CD4-positive, alpha-beta T cell (primary cell): ENCODE measurements around the gene ZNF768. TPM values are rescaled to one million over a fixed set of nuclear protein-coding genes. Genes with fewer than 3 reads are reported as not detected.
A peak's percentile ranks its signal among the peaks of the same experiment; 100 is the strongest.

Experiments used
- ATAC-seq: fragments of 200-7000 bp; cut with Tn5 transposase; one replicate; pipeline ENCODE4 v1.10.0; 2022; ENCODE audit warnings: mild to moderate bottlenecking; ENCODE audit not compliant: poor library complexity
- CTCF ChIA-PET: fragments of 350-600 bp; sonication (Branson Sonifier 250); formaldehyde crosslinking; loops from one replicate; lab custom pipeline; 2021; ENCODE audit warnings: antibody characterized with exemption, inconsistent platforms; lab: Charles Lee
- POLR2A ChIA-PET: fragments of 350-600 bp; sonication (Branson Sonifier 250); formaldehyde crosslinking; loops from one replicate; lab custom pipeline; 2021; ENCODE audit warnings: antibody characterized with exemption, inconsistent platforms; lab: Charles Lee
- DNase-seq, 14 experiments: peaks; one replicate each; pipeline ENCODE4 v3.0.0-alpha.2; 2013 to 2020; ENCODE audit warnings: mixed read lengths in 2 of 14
- H3K27ac ChIP-seq, 2 donors: one replicate each; pipeline versions ENCODE4 v1.5.1 to v1.7.0; 2013; ENCODE audit warnings: low read length in 2 of 2, low read depth in 1 of 2, mild to moderate bottlenecking in 1 of 2
- H3K27me3 ChIP-seq, 2 experiments: 1 replicate in 1 of 2; 2 replicates in 1 of 2; pipeline versions ENCODE4 v1.6.1 to v1.7.0; 2013; ENCODE audit warnings: low read length in 2 of 2, control low read depth in 1 of 2, mild to moderate bottlenecking in 1 of 2, moderate library complexity in 1 of 2; ENCODE audit not compliant: insufficient read depth in 2 of 2, control insufficient read depth in 1 of 2
- H3K36me3 ChIP-seq: one replicate; pipeline ENCODE4 v1.6.1; 2013; ENCODE audit warnings: low read length, control low read depth; ENCODE audit not compliant: insufficient read depth
- H3K4me1 ChIP-seq: one replicate; pipeline ENCODE4 v1.6.1; 2013; ENCODE audit warnings: low read length, control low read depth; ENCODE audit not compliant: insufficient read depth
- H3K4me3 ChIP-seq: one replicate; pipeline ENCODE4 v1.5.1; 2013; ENCODE audit warnings: mild to moderate bottlenecking, low read length, moderate library complexity
- H3K9me3 ChIP-seq, 2 experiments: 1 replicate in 1 of 2; 2 replicates in 1 of 2; pipeline versions ENCODE4 v1.6.1 to v1.7.0; 2013; ENCODE audit warnings: low read length in 2 of 2, mild to moderate bottlenecking in 2 of 2, control low read depth in 1 of 2, moderate library complexity in 1 of 2; ENCODE audit not compliant: control insufficient read depth in 1 of 2, insufficient read depth in 1 of 2
- H3K27ac Mint-ChIP-seq: one replicate; pipeline ENCODE4 v1.8.0; 2020; ENCODE audit warnings: mixed read lengths
- H3K27me3 Mint-ChIP-seq: one replicate; pipeline ENCODE4 v1.8.0; 2021; ENCODE audit warnings: mixed read lengths
- H3K36me3 Mint-ChIP-seq: one replicate; pipeline ENCODE4 v1.8.0; 2021; ENCODE audit warnings: low read depth, mixed read lengths
- H3K4me1 Mint-ChIP-seq: one replicate; pipeline ENCODE4 v1.8.0; 2021; ENCODE audit warnings: low read depth, mixed read lengths
- H3K4me3 Mint-ChIP-seq: one replicate; pipeline ENCODE4 v1.8.0; 2020; ENCODE audit warnings: mild to moderate bottlenecking, mixed read lengths
- H3K9me3 Mint-ChIP-seq: one replicate; pipeline ENCODE4 v1.8.0; 2020; ENCODE audit warnings: mixed read lengths
- CTCF ChIP-seq: fragments of 200-600 bp; IDR thresholded peaks from one replicate; pipeline ENCODE4 v1.8.0; 2022; ENCODE audit warnings: antibody characterized with exemption, mild to moderate bottlenecking
- intact Hi-C, 2 experiments: fragments of 100-400 bp; cut with DNase I in 1 of 2; cut with micrococcal nuclease in 1 of 2; formaldehyde crosslinking; loops; one replicate each; pipeline versions ENCODE4 v1.15.1 to v1.9.0; 2023 to 2025; cut with DNase I, micrococcal nuclease
- total RNA-seq, 174 experiments: library from RNA in 2 of 174; stranded (reverse) in 2 of 174; gene quantifications; one replicate each; pipeline ENCODE4 v1.2.3 and lab custom pipeline; 2021 to 2026

ZNF768 gene
- total RNA-seq, 2 experiments from 2014 or later: 3.9 to 4.1 TPM

GRCh38 chr16:30503403-30504296 lies 22.7 kb downstream of the ZNF768 start:
- CTCF ChIA-PET: no interaction called here
- ATAC-seq (no peak), DNase-seq (no peak)
- intact Hi-C loops: loop anchor here in 1 of 2 experiments (10.0 kb wide), 1 partner anchor 429 kb away; the partner anchor contains the start of gene PPP4C
- no peaks in the 10 kb centered on the region for H3K4me1 ChIP-seq
- peak overlapping the region in 1 of 2 donors; percentile 2 for H3K27ac ChIP-seq
- peaks cover 82% of the 10 kb centered on the region for H3K36me3 ChIP-seq
- H3K27me3 Mint-ChIP-seq: no peaks in the 10 kb centered on the region
- H3K4me1 Mint-ChIP-seq: peaks cover 5% of the 10 kb centered on the region
- H3K9me3 Mint-ChIP-seq: no peaks in the 10 kb centered on the region
- H3K27me3 ChIP-seq: no peaks in the 10 kb centered on the region
- POLR2A ChIA-PET: no interaction called here
- no peaks in the 10 kb centered on the region for H3K9me3 ChIP-seq
- TF ChIP-seq CTCF: no peak
- no peak overlapping the region for H3K4me3 ChIP-seq
- no peak overlapping the region for H3K4me3 Mint-ChIP-seq
- H3K36me3 Mint-ChIP-seq: peaks cover 59% of the 10 kb centered on the region
- H3K27ac Mint-ChIP-seq: peak overlapping the region; percentile 76

- no peak for DNase-seq
- no peak overlapping the region for H3K27ac ChIP-seq
- H3K36me3 ChIP-seq: peaks cover 88% of the 10 kb centered on the region
- ChIA-PET POLR2A (interaction anchor here (2.1 kb wide), 1 partner anchor 41 kb away, joined by 6 read pairs; no protein-coding TSS in a partner anchor), CTCF (interaction anchor here (0.7 to 1.2 kb wide), 3 partner anchors 50 to 98 kb away, joined by 3 to 4 read pairs (median 4); no protein-coding TSS in a partner anchor)
- TF ChIP-seq CTCF: no peak
- H3K4me1 ChIP-seq: peaks cover 10% of the 10 kb centered on the region
- Mint-ChIP-seq H3K9me3 (no peaks in the 10 kb centered on the region), H3K4me1 (peaks cover 9% of the 10 kb centered on the region), H3K27ac (no peak overlapping the region), H3K36me3 (peaks cover 66% of the 10 kb centered on the region), H3K27me3 (no peaks in the 10 kb centered on the region), H3K4me3 (no peak overlapping the region)
- no peaks in the 10 kb centered on the region for H3K27me3 ChIP-seq
- ATAC-seq: no peak
- no peak overlapping the region for H3K4me3 ChIP-seq
- intact Hi-C loops: loop anchor here in 1 of 2 experiments (2.0 kb wide), 1 partner anchor 20 kb away; no protein-coding TSS in a partner anchor
- no peaks in the 10 kb centered on the region for H3K9me3 ChIP-seq
Measured at GRCh38 chr16:30499284-30499683, 27.1 kb downstream of the ZNF768 start.

GRCh38 chr16:30494709-30495108 lies 31.7 kb downstream of the ZNF768 start:
- Histone ChIP-seq H3K9me3 (no peaks in the 10 kb centered on the region), H3K36me3 (peaks cover 91% of the 10 kb centered on the region), H3K4me1 (peaks cover 18% of the 10 kb centered on the region), H3K27ac (no peak overlapping the region), H3K4me3 (no peak overlapping the region), H3K27me3 (no peaks in the 10 kb centered on the region)
- no peak for TF ChIP-seq CTCF
- no peak for DNase-seq
- Mint-ChIP-seq H3K9me3 (no peaks in the 10 kb centered on the region), H3K27ac (no peak overlapping the region), H3K36me3 (peaks cover 81% of the 10 kb centered on the region), H3K4me3 (no peak overlapping the region), H3K4me1 (peaks cover 27% of the 10 kb centered on the region), H3K27me3 (no peaks in the 10 kb centered on the region)
- intact Hi-C loops: loop anchor here in 1 of 2 experiments (5.0 kb wide), 1 partner anchor 33 kb away; the partner anchor contains the start of gene ZNF768
- POLR2A ChIA-PET: interaction anchor here (0.6 to 2.5 kb wide), 4 partner anchors 21 to 166 kb away, joined by 3 to 9 read pairs (median 5); partner anchors contain the start of gene ZNF785
- CTCF ChIA-PET: no interaction called here
- ATAC-seq: no peak
